Measurements from ENCODE around the gene UBE2E2. TPM values are rescaled to one million over a fixed set of nuclear protein-coding genes. Genes with fewer than 3 reads are reported as not detected.

The UBE2E2 gene
- total RNA-seq, 1 donor from 2014 or later: 50.8 TPM

DNA sequence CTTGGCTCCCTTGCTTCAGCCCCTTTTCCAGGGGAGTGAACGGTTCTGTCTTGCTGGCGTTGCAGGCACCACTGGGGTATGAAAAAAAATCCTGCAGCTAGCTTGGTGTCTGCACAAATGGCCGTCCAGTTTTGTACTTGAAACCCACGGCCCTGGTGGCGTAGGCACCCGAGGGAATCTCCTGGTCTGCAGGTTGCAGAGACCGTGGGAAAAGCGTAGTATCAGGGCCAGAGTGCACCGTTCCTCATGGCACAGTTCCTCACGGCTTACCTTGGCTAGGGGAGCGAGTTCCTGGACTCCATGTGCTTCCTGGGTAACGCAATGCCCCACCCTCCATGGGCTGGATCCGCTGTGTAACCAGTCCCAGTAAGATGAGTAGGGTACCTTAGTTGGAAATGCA, 214.9 kb downstream of the UBE2E2 start:
- H3K9me3 ChIP-seq: no peaks in the 10 kb centered on the region
- peaks cover 10% of the 10 kb centered on the region for H3K4me1 ChIP-seq
- no peak overlapping the region for H3K4me3 ChIP-seq
- no peak overlapping the region for H3K27ac ChIP-seq
- no peaks in the 10 kb centered on the region for H3K36me3 ChIP-seq
- ATAC-seq (no peak), DNase-seq (no peak)
- TF ChIP-seq, protein P1, sequence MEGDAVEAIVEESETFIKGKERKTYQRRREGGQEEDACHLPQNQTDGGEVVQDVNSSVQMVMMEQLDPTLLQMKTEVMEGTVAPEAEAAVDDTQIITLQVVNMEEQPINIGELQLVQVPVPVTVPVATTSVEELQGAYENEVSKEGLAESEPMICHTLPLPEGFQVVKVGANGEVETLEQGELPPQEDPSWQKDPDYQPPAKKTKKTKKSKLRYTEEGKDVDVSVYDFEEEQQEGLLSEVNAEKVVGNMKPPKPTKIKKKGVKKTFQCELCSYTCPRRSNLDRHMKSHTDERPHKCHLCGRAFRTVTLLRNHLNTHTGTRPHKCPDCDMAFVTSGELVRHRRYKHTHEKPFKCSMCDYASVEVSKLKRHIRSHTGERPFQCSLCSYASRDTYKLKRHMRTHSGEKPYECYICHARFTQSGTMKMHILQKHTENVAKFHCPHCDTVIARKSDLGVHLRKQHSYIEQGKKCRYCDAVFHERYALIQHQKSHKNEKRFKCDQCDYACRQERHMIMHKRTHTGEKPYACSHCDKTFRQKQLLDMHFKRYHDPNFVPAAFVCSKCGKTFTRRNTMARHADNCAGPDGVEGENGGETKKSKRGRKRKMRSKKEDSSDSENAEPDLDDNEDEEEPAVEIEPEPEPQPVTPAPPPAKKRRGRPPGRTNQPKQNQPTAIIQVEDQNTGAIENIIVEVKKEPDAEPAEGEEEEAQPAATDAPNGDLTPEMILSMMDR (IDR thresholded peaks at IDR 0.05): no peak
- no peaks in the 10 kb centered on the region for H3K27me3 ChIP-seq (ENCODE audit: low read depth)
- intact Hi-C loops (cut with DNase I): no loop called here

DNA sequence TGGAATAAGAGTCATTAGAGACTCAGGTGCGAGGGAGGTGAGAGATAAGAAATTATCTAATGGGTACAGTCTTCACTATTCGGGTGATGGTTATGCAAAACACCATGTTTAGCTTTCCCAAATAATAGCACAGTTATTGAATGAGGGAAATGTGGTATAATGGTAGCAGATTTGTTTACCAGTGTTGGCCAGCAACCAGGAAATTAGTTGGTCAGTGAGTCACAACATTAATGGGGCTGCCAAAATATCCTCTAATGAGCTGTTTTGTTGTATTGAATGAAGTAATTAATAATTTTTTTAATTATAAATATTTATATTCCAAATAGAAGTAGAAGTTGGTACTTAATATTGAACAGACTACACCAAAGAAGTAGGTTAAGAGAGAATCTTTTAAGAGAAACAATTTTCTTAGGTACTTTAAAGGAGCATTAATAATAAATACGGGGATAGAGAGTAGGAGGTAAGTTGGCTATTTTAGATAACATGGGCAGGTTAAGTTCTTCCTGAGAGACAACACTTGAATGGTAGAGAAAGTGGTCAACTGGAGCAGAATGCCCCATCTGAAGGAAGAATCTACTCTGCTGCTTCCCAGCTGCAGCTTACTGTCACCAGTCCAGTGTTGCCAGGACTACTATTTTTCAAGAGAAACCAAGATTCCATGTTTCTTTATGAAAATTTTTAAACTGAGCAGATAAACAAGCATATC, 218.8 kb downstream of the UBE2E2 start:
- H3K9me3 ChIP-seq: no peaks in the 10 kb centered on the region
- no peak overlapping the region for H3K27ac ChIP-seq
- no peaks in the 10 kb centered on the region for H3K27me3 ChIP-seq (ENCODE audit: low read depth)
- ATAC-seq (no peak), DNase-seq (no peak)
- TF ChIP-seq, protein P1 (IDR thresholded peaks at IDR 0.05): no peak
- peaks cover 10% of the 10 kb centered on the region for H3K4me1 ChIP-seq
- H3K36me3 ChIP-seq: no peaks in the 10 kb centered on the region
- intact Hi-C loops (cut with DNase I): no loop called here
- no peak overlapping the region for H3K4me3 ChIP-seq

DNA sequence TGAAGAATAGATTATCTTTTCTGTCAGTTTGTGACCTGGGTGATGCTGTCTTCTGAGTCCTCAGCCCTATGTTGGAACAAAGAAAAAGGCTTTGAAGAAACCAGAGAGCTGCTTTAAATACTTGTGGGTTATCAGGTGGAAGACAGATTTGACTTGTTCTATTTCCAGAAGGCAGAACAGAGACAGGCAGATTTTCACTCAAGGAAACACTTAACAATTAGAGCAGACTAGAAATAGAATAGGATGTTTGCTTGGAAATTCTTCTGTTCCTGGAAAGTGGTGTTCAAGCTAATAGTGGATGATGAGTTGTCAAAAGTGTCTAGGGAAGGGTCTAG, 219.4 kb downstream of the UBE2E2 start:
- no peaks in the 10 kb centered on the region for H3K9me3 ChIP-seq
- no peak overlapping the region for H3K4me3 ChIP-seq
- TF ChIP-seq, protein P1 (IDR thresholded peaks at IDR 0.05): no peak
- intact Hi-C loops (cut with DNase I): no loop called here
- no peak overlapping the region for H3K27ac ChIP-seq
- no peaks in the 10 kb centered on the region for H3K36me3 ChIP-seq
- ATAC-seq (no peak), DNase-seq (no peak)
- H3K27me3 ChIP-seq (ENCODE audit: low read depth): no peaks in the 10 kb centered on the region
- peaks cover 10% of the 10 kb centered on the region for H3K4me1 ChIP-seq

DNA sequence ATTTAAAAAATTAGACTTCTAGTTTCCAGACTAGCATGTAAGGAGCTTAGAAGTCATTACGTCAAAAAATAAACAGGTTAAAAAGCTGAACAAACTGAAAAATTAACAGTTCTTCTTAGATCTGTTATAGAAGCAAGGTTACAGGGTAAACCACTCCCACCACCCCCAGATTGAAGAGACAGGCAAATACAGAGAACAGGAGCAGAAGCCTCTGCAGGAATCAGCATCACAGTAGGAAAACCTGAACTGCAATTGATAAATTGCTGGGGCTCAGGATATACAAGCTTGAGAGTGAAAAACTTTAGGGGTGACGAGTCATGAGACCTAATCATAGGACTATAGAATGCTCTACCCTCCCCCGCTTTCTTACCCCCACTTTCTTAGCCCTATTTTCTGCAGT, 222.3 kb downstream of the UBE2E2 start:
- TF ChIP-seq, protein P1 (IDR thresholded peaks at IDR 0.05): no peak
- no peak overlapping the region for H3K27ac ChIP-seq
- H3K4me3 ChIP-seq: no peak overlapping the region
- H3K9me3 ChIP-seq: no peaks in the 10 kb centered on the region
- ATAC-seq (no peak), DNase-seq (no peak)
- H3K4me1 ChIP-seq: peaks cover 10% of the 10 kb centered on the region
- no peaks in the 10 kb centered on the region for H3K27me3 ChIP-seq (ENCODE audit: low read depth)
- H3K36me3 ChIP-seq: no peaks in the 10 kb centered on the region
- intact Hi-C loops (cut with DNase I): no loop called here

DNA sequence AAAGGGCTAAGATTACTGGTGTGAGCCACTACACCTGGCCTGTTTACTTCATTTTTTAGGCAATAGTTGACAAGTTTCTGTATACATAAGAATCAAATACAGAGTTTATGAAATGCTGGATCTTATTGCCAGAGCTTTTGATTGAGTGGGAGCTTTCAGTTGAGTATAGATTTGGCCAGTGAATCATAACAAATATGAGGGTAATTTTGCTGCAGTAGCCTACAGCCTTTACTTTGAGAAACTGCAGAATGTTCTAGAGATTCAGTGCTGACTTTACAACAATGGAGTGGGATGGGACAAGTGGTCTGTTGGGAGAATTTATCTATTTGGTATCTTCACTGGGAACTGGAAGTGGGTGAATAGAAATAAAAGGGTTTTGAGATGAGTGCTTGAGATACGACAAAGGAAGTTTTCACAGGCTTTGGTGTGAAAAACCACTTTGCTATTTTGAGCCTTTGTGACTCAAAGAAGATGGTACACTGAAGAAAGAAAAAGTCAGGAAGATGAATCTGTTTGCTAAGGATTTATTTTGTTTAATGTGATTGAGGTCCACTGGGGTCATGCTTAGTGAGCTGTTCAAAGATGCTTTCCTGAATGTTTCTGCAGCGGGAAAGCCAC, 227.8 kb downstream of the UBE2E2 start:
- H3K4me3 ChIP-seq: no peak overlapping the region
- no peaks in the 10 kb centered on the region for H3K36me3 ChIP-seq
- H3K27ac ChIP-seq: no peak overlapping the region
- TF ChIP-seq, protein P1 (IDR thresholded peaks at IDR 0.05): no peak
- no peaks in the 10 kb centered on the region for H3K27me3 ChIP-seq (ENCODE audit: low read depth)
- H3K4me1 ChIP-seq: no peaks in the 10 kb centered on the region
- intact Hi-C loops (cut with DNase I): no loop called here
- no peaks in the 10 kb centered on the region for H3K9me3 ChIP-seq
- no peak for ATAC-seq
- DNase-seq: no peak

Data from lower lobe of right lung (tissue), 2 donors.